Hepatocyte (in vitro differentiated cells): ENCODE data around the gene RACGAP1. TPM values are rescaled to one million over a fixed set of nuclear protein-coding genes. Genes with fewer than 3 reads are reported as not detected.

Experiments used
- DNase-seq: peaks from one replicate; pipeline ENCODE4 v3.0.0-alpha.2; 2016; ENCODE audit warnings: low spot score
- H2AFZ ChIP-seq: fragments of 200-600 bp; sonication (generic); 2 replicates; pipeline ENCODE4 v1.6.0; 2016; ENCODE audit warnings: antibody characterized with exemption, mild to moderate bottlenecking
- H3K27ac ChIP-seq: fragments of 200-600 bp; sonication (generic); 2 replicates; pipeline ENCODE4 v1.5.1; 2016; ENCODE audit warnings: mild to moderate bottlenecking
- H3K27me3 ChIP-seq: fragments of 200-600 bp; sonication (generic); 2 replicates; pipeline ENCODE4 v1.6.1; 2016
- H3K36me3 ChIP-seq: fragments of 200-600 bp; sonication (generic); replicated peaks from 2 replicates; pipeline ENCODE4 v1.5.1; 2016; ENCODE audit warnings: low read depth; ENCODE audit not compliant: insufficient read depth
- H3K4me1 ChIP-seq: fragments of 200-600 bp; sonication (generic); 2 replicates; pipeline ENCODE4 v1.5.1; 2016; ENCODE audit warnings: mild to moderate bottlenecking, moderate library complexity; ENCODE audit not compliant: insufficient read depth
- H3K4me2 ChIP-seq: fragments of 200-600 bp; sonication (generic); 2 replicates; pipeline ENCODE4 v1.6.0; 2016
- H3K4me3 ChIP-seq: fragments of 200-600 bp; sonication (generic); 2 replicates; pipeline ENCODE4 v1.5.1; 2016; ENCODE audit warnings: mild to moderate bottlenecking
- H3K79me2 ChIP-seq: fragments of 200-600 bp; sonication (generic); 2 replicates; pipeline ENCODE4 v1.6.0; 2017; ENCODE audit warnings: mild to moderate bottlenecking
- H3K9me2 ChIP-seq: fragments of 200-600 bp; sonication (generic); replicated peaks from 2 replicates; pipeline ENCODE4 v1.6.0; 2017; ENCODE audit warnings: mild to moderate bottlenecking; ENCODE audit not compliant: insufficient read depth
- H3K9me3 ChIP-seq: fragments of 200-600 bp; sonication (generic); 2 replicates; pipeline ENCODE4 v1.5.1; 2016; ENCODE audit warnings: low read depth, mild to moderate bottlenecking
- H4K20me1 ChIP-seq: fragments of 200-600 bp; sonication (generic); 2 replicates; pipeline ENCODE4 v1.6.0; 2016; ENCODE audit warnings: mild to moderate bottlenecking; ENCODE audit not compliant: insufficient read depth, poor library complexity, severe bottlenecking
- CTCF ChIP-seq: fragments of 200-600 bp; sonication (generic); IDR thresholded peaks from 2 replicates; pipeline ENCODE4 v1.5.1; 2016; ENCODE audit warnings: antibody characterized with exemption, mild to moderate bottlenecking; ENCODE audit not compliant: poor library complexity
- EZH2 ChIP-seq: fragments of 200-600 bp; sonication (generic); IDR thresholded peaks from 2 replicates; pipeline ENCODE4 v1.6.1; 2016; ENCODE audit warnings: antibody characterized with exemption, mild to moderate bottlenecking, borderline replicate concordance
- EZH2phosphoT487 ChIP-seq: fragments of 200-600 bp; sonication (generic); IDR thresholded peaks from one replicate; pipeline ENCODE4 v1.6.1; 2018; ENCODE audit warnings: antibody characterized with exemption, mild to moderate bottlenecking, low read depth, moderate library complexity; ENCODE audit not compliant: unreplicated experiment, severe bottlenecking
- WGBS: methylation state at CpG from one replicate; pipeline ENCODE4 v1.1.6; 2016; ENCODE audit warnings: low lambda C conversion rate; ENCODE audit errors: missing lambda C conversion rate; 5-methylcytosine and 5-hydroxymethylcytosine counted together
- polyA plus RNA-seq: library from polyadenylated mRNA; unstranded; fragments of >200 nt; fragmentation: Nextera tagmentation; extraction: Ambion mirVana; gene quantifications from 2 replicates; pipeline ENCODE4 v1.2.1, GENCODE V29; 2016
- total RNA-seq: library from RNA; depleted of rRNA; stranded (reverse); fragments of >200 nt; gene quantifications from 2 replicates; pipeline ENCODE4 v1.2.3, GENCODE V29; 2014

The RACGAP1 gene
- total and polyA plus RNA-seq, 2 experiments from 2014 or later, result 17.3 to 22.1 TPM

GRCh38 chr12:50005175-50005574 is 20.1 kb downstream of the RACGAP1 start:
- Histone ChIP-seq H3K4me1 (peaks cover 10% of the 10 kb centered on the region), H3K27ac (no peak overlapping the region), H3K4me2 (no peak overlapping the region), H4K20me1 (no peaks in the 10 kb centered on the region), H3K36me3 (no peaks in the 10 kb centered on the region), H3K9me3 (no peaks in the 10 kb centered on the region), H2AFZ (no peak overlapping the region), H3K79me2 (peaks cover 13% of the 10 kb centered on the region), H3K27me3 (no peaks in the 10 kb centered on the region), H3K9me2 (no peaks in the 10 kb centered on the region), H3K4me3 (no peak overlapping the region)
- TF ChIP-seq EZH2phosphoT487 (no peak), CTCF (no peak), EZH2 (no peak)
- DNase-seq, result no peak
- WGBS, result 69% methylated on average over 3 of the region's 3 CpGs

- no peaks in the 10 kb centered on the region for H3K27me3 ChIP-seq
- peak overlapping the region; percentile 1 for H3K27ac ChIP-seq
- no peak for DNase-seq
- no peak overlapping the region for H3K4me3 ChIP-seq
- no peaks in the 10 kb centered on the region for H3K36me3 ChIP-seq
- H3K79me2 ChIP-seq, result peaks cover 9% of the 10 kb centered on the region
- H2AFZ ChIP-seq, result no peak overlapping the region
- H3K9me2 ChIP-seq, result no peaks in the 10 kb centered on the region
- no peaks in the 10 kb centered on the region for H4K20me1 ChIP-seq
- peaks cover 10% of the 10 kb centered on the region for H3K4me1 ChIP-seq
- no peaks in the 10 kb centered on the region for H3K9me3 ChIP-seq
- TF ChIP-seq EZH2phosphoT487 (no peak), EZH2 (no peak), CTCF (no peak)
- H3K4me2 ChIP-seq, result no peak overlapping the region
Measured at GRCh38 chr12:50004696-50005095, 20.6 kb downstream of the RACGAP1 start.

GRCh38 chr12:50003595-50003994 is 21.7 kb downstream of the RACGAP1 start:
- H3K79me2 ChIP-seq, result peaks cover under 1% of the 10 kb centered on the region
- DNase-seq, result no peak
- H4K20me1 ChIP-seq, result no peaks in the 10 kb centered on the region
- peaks cover 10% of the 10 kb centered on the region for H3K4me1 ChIP-seq
- H3K27ac ChIP-seq, result no peak overlapping the region
- no peaks in the 10 kb centered on the region for H3K9me3 ChIP-seq
- no peak overlapping the region for H3K4me3 ChIP-seq
- no peaks in the 10 kb centered on the region for H3K9me2 ChIP-seq
- 96% methylated on average over 2 of the region's 2 CpGs for WGBS
- H2AFZ ChIP-seq, result no peak overlapping the region
- no peaks in the 10 kb centered on the region for H3K27me3 ChIP-seq
- H3K4me2 ChIP-seq, result no peak overlapping the region
- H3K36me3 ChIP-seq, result no peaks in the 10 kb centered on the region
- TF ChIP-seq CTCF, result no peak

GRCh38 chr12:49998453-49998852 is 26.8 kb downstream of the RACGAP1 start:
- Histone ChIP-seq H3K36me3 (no peaks in the 10 kb centered on the region), H3K4me2 (no peak overlapping the region), H3K4me3 (no peak overlapping the region)

More at GRCh38 chr12:49998453-49998852, 26.8 kb downstream of the RACGAP1 start:
- 90% methylated on average over 2 of the region's 2 CpGs for WGBS
- Histone ChIP-seq H2AFZ (no peak overlapping the region), H3K4me1 (no peaks in the 10 kb centered on the region), H3K9me3 (no peaks in the 10 kb centered on the region), H4K20me1 (no peaks in the 10 kb centered on the region), H3K79me2 (no peaks in the 10 kb centered on the region), H3K9me2 (no peaks in the 10 kb centered on the region), H3K27ac (no peak overlapping the region), H3K27me3 (no peaks in the 10 kb centered on the region)
- no peak for DNase-seq
- TF ChIP-seq EZH2phosphoT487, result no peak
- TF ChIP-seq CTCF, result no peak
- no peak for TF ChIP-seq EZH2
